Keratinocyte (primary cell): ENCODE results near the gene ARHGAP8.

Experiments used
- CTCF ChIP-seq, 3 experiments: IDR thresholded peaks in 1 of 3; conservative IDR thresholded peaks in 1 of 3; optimal IDR thresholded peaks in 1 of 3; 2 replicates in 2 of 3; 3 replicates in 1 of 3; pipeline versions ENCODE3 to v1.5.1; 2011; ENCODE audit warnings: low read length in 3 of 3, mild to moderate bottlenecking in 3 of 3, moderate library complexity in 2 of 3, control low read depth in 1 of 3, inconsistent platforms in 1 of 3; ENCODE audit not compliant: insufficient read depth in 2 of 3; ENCODE audit errors: extremely low read depth in 1 of 3
- EZH2 ChIP-seq: IDR thresholded peaks from one replicate; pipeline ENCODE4 v1.6.1; 2012; ENCODE audit warnings: inconsistent platforms, mild to moderate bottlenecking, low read length, moderate library complexity

GRCh38 chr22:44799077-44799945 is 46.9 kb downstream of the ARHGAP8 start:
- TF ChIP-seq CTCF (optimal IDR thresholded peaks at IDR 0.05 in 1 of 3, IDR thresholded peaks at IDR 0.05 in 1 of 3, conservative IDR thresholded peaks at IDR 0.05 in 1 of 3; ENCODE audit: extremely low read depth in 1 of 3, insufficient read depth in 2 of 3, low read length in 3 of 3) (no peak), EZH2 (no peak)
